H1 (cell line): Measurements from ENCODE around the gene FITM1. TPM values are rescaled to one million over a fixed set of nuclear protein-coding genes. Genes with fewer than 3 reads are reported as not detected.

Experiments
- EP300 ChIP-seq, 2 experiments: IDR thresholded peaks; 1 replicate in 1 of 2; 2 replicates in 1 of 2; pipeline ENCODE4 v1.6.1; 2011 to 2012; ENCODE audit warnings: low read depth in 2 of 2, low read length in 2 of 2, mild to moderate bottlenecking in 2 of 2, borderline replicate concordance in 1 of 2, inconsistent platforms in 1 of 2, moderate library complexity in 1 of 2
- polyA plus RNA-seq, 7 experiments: library from polyadenylated mRNA; depleted of rRNA in 3 of 7; stranded (reverse) in 5 of 7; unstranded in 2 of 7; fragments of >200 nt in 5 of 7; fragments of 200-250 nt in 2 of 7; gene quantifications; 1 replicate in 5 of 7; 2 replicates in 1 of 7; 4 replicates in 1 of 7; pipeline versions ENCODE4 v1.2.1 to v1.2.3, GENCODE V29; 2011 to 2013; ENCODE audit warnings: missing spikeins in 2 of 7, mixed read lengths in 2 of 7
- total RNA-seq: library from RNA; stranded (reverse); fragmentation: NEBNext Ultra II Directional; extraction: Animal tissue kit (Norgen Biotek cat#: 25700); gene quantifications from 2 replicates; pipeline ENCODE4 v1.2.1, GENCODE V29; 2021
- TF ChIP-seq, protein P1 (sequence below): IDR thresholded peaks from 2 replicates; pipeline ENCODE4 v1.6.1; 2011; ENCODE audit warnings: low read length, improper control_type of control experiment

The FITM1 gene
- total and polyA plus RNA-seq, 2 of the 8 experiments (the other 6 are each of a cell fraction or from before 2014, with no cell fraction given), result 0.53 to 0.76 TPM

DNA sequence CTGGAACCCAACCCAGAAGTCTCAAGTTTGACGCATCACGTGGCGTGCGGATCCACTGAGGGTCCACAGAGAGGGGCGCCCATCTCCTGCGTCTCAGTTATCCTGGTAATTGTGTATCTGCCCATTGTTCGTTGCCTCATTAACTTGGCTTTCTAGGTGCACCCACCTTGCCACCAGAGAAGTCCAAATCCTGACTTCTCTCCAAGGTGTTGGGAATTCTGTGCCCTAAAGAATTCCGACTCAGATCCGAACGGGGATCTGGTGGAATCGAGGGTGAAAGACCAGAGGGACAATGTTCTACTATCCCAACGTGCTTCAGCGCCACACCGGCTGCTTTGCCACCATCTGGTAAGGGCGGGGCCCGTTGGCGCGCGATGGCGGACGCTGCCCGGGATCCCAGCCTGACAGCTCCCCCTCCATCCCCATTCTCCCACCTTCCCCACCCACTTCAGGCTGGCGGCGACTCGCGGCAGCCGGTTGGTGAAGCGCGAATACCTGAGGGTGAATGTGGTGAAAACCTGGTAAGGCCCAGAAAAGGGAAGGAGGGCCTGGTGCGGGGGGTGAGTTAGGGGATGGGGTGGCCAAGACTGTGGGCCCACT, 41.9 kb downstream of the FITM1 start (continued):
- TF ChIP-seq, protein P1, sequence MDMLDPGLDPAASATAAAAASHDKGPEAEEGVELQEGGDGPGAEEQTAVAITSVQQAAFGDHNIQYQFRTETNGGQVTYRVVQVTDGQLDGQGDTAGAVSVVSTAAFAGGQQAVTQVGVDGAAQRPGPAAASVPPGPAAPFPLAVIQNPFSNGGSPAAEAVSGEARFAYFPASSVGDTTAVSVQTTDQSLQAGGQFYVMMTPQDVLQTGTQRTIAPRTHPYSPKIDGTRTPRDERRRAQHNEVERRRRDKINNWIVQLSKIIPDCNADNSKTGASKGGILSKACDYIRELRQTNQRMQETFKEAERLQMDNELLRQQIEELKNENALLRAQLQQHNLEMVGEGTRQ, result no peak
- TF ChIP-seq EP300 (IDR thresholded peaks at IDR 0.05; ENCODE audit: borderline replicate concordance in 1 of 2, low read depth in 2 of 2, low read length in 2 of 2), result no peak
